Aorta (tissue), 5 donors: ENCODE data around the gene ABCB9. TPM values are rescaled to one million over a fixed set of nuclear protein-coding genes. Genes with fewer than 3 reads are reported as not detected.
"Not testable (repeated sequence)": the region's sequence is repeated elsewhere in the genome, so short reads cannot be mapped to it uniquely, and the experiment has no call there.

Experiments used
- ATAC-seq: fragments of 200-7000 bp; cut with Tn5 transposase; one replicate; pipeline ENCODE4 v1.9.1; 2022; ENCODE audit warnings: moderate library complexity; ENCODE audit not compliant: low FRiP score
- DNase-seq, 2 donors: peaks; one replicate each; pipeline ENCODE4 v3.0.0-alpha.2; 2020
- H3K27ac ChIP-seq, 2 donors: one replicate each; pipeline ENCODE4 v1.5.1; 2013; ENCODE audit warnings: low read length in 2 of 2, mild to moderate bottlenecking in 2 of 2, moderate library complexity in 2 of 2, control low read depth in 1 of 2, inconsistent platforms in 1 of 2, low read depth in 1 of 2
- H3K27me3 ChIP-seq, 2 donors: one replicate each; pipeline ENCODE4 v1.6.1; 2013; ENCODE audit warnings: control low read depth in 1 of 2, low read length in 1 of 2, mild to moderate bottlenecking in 1 of 2, moderate library complexity in 1 of 2; ENCODE audit not compliant: insufficient read depth in 2 of 2, control insufficient read depth in 1 of 2
- H3K36me3 ChIP-seq, 2 donors: one replicate each; pipeline ENCODE4 v1.6.1; 2013; ENCODE audit warnings: control low read depth in 1 of 2, low read length in 1 of 2, mild to moderate bottlenecking in 1 of 2; ENCODE audit not compliant: insufficient read depth in 2 of 2, control insufficient read depth in 1 of 2
- H3K4me1 ChIP-seq, 2 donors: one replicate each; pipeline ENCODE4 v1.6.1; 2013; ENCODE audit warnings: low read length in 2 of 2, control low read depth in 1 of 2, mild to moderate bottlenecking in 1 of 2, moderate library complexity in 1 of 2; ENCODE audit not compliant: insufficient read depth in 2 of 2, control insufficient read depth in 1 of 2
- H3K4me3 ChIP-seq, 2 donors: one replicate each; pipeline ENCODE4 v1.5.1; 2013; ENCODE audit warnings: low read length in 2 of 2, control low read depth in 1 of 2, mild to moderate bottlenecking in 1 of 2
- H3K9me3 ChIP-seq: one replicate; pipeline ENCODE4 v1.6.1; 2013; ENCODE audit warnings: mild to moderate bottlenecking, low read length; ENCODE audit not compliant: control insufficient read depth
- WGBS, 2 donors: extraction: QIAGEN DNeasy Blood & Tissue Kit; methylation state at CpG; one replicate each; pipeline ENCODE4 v1.1.7; 2013; 5-methylcytosine and 5-hydroxymethylcytosine counted together
- intact Hi-C, 2 donors: fragments of 100-400 bp; cut with DNase I; formaldehyde crosslinking; loops; one replicate each; pipeline versions ENCODE4 v1.14.2 to v1.15.0; 2022
- polyA plus RNA-seq, 2 donors: library from polyadenylated mRNA; stranded (reverse); fragments of 200-250 nt; gene quantifications; one replicate each; pipeline ENCODE4 v1.2.3, GENCODE V29; 2013
- total RNA-seq, 2 donors: library from RNA; stranded (reverse); fragmentation: NEBNext Ultra II Directional; extraction: Animal tissue kit (Norgen Biotek cat#: 25700); gene quantifications; one replicate each; pipeline ENCODE4 v1.2.1, GENCODE V29; 2021
- donor health status: healthy with polysubstance abuse.
- donor health status: Bipolar disorder and iron deficiency.
- donor health status: DM: no; HTN: no; CAD: no.
- donor health status: DM: no; HTN: no; CAD: no.
- donor health status: DM: yes; HTN: yes; CAD: no.

The ABCB9 gene
- total and polyA plus RNA-seq, 4 donors: 1.1 to 13.0 (median 6.2) TPM

DNA sequence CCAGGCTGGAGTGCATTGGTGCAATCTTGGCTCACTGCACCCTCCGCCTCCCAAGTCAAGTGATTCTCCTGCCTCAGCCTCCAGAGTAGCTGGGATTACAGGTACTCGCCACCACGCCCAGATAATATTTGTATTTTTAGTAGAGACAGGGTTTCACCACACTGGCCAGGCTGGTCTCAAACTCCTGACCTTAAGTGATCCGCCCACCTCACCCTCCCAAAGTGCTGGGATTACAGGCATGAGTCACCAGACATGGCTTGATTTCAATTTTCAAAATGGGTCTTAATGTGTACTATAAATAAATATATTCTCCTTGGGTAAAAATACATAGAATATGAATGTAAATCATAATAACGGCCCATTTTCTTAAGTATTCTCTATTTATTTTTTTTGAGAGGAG is 24.9 kb downstream of the ABCB9 start:
- H3K4me3 ChIP-seq, intact Hi-C loops, H3K27me3 ChIP-seq, H3K4me1 ChIP-seq, H3K36me3 ChIP-seq, DNase-seq, H3K9me3 ChIP-seq, H3K27ac ChIP-seq, ATAC-seq: not testable (repeated sequence)
- 62 to 63% methylated on average over 5 of the region's 5 CpGs for WGBS, 2 donors

- Histone ChIP-seq H3K9me3 (no peaks in the 10 kb centered on the region), H3K4me3 (no peak overlapping the region), H3K27me3 (no peaks in the 10 kb centered on the region), H3K27ac (no peak overlapping the region), H3K4me1 (no peaks in the 10 kb centered on the region), H3K36me3 (no peaks in the 10 kb centered on the region)
- no peak for ATAC-seq
- 94 to 95% methylated on average over 4 of the region's 4 CpGs for WGBS, 2 donors
- intact Hi-C loops: no loop called here
- DNase-seq: no peak
These were observed 27.1 kb downstream of the ABCB9 start for GRCh38 chr12:122939125-122939524.

- DNase-seq: no peak
- H3K9me3 ChIP-seq: no peaks in the 10 kb centered on the region
- intact Hi-C loops: no loop called here
- H3K27me3 ChIP-seq: no peaks in the 10 kb centered on the region
- H3K4me3 ChIP-seq: no peak overlapping the region
- ATAC-seq: no peak
- no peak overlapping the region for H3K27ac ChIP-seq
- 80 to 84% methylated on average over 3 of the region's 3 CpGs for WGBS, 2 donors
- no peaks in the 10 kb centered on the region for H3K36me3 ChIP-seq
- no peaks in the 10 kb centered on the region for H3K4me1 ChIP-seq
These were observed 28.6 kb downstream of the ABCB9 start for GRCh38 chr12:122937622-122938091.

GRCh38 chr12:122935318-122935717 is 30.9 kb downstream of the ABCB9 start:
- no peaks in the 10 kb centered on the region for H3K9me3 ChIP-seq
- intact Hi-C loops: no loop called here
- no peak overlapping the region for H3K4me3 ChIP-seq
- ATAC-seq (no peak), DNase-seq (no peak)
- WGBS, 2 donors: 91 to 92% methylated on average over 8 of the region's 8 CpGs
- H3K36me3 ChIP-seq: no peaks in the 10 kb centered on the region
- H3K27ac ChIP-seq: no peak overlapping the region
- no peaks in the 10 kb centered on the region for H3K27me3 ChIP-seq
- H3K4me1 ChIP-seq: no peaks in the 10 kb centered on the region

DNA sequence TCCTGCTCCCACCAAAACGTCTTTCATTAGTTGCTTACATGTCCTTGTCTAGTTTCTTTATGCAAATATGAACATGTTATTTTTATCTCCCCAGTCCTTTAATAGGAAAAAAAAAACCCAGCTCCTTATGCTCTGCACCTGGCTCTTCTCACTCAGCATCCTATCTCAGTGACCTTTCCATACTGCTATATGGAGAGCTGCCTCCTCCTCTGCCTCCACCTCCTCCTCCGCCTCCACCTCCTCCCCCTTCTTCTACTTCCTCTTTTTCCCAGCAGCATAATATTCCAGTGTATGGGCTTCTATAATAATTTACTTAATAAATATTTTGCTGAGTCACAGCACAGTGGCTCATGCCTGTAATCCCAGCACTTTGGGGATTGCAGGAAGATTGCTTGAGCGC is 31.5 kb downstream of the ABCB9 start:
- Histone ChIP-seq H3K27ac (no peak overlapping the region), H3K9me3 (no peaks in the 10 kb centered on the region), H3K27me3 (no peaks in the 10 kb centered on the region), H3K36me3 (no peaks in the 10 kb centered on the region), H3K4me1 (no peaks in the 10 kb centered on the region), H3K4me3 (no peak overlapping the region)
- 72 to 77% methylated on average over 3 of the region's 3 CpGs for WGBS, 2 donors
- ATAC-seq (no peak), DNase-seq (no peak)
- intact Hi-C loops: no loop called here

GRCh38 chr12:122932207-122932606 is 34.1 kb downstream of the ABCB9 start:
- Histone ChIP-seq H3K9me3 (no peaks in the 10 kb centered on the region), H3K4me1 (no peaks in the 10 kb centered on the region), H3K27me3 (no peaks in the 10 kb centered on the region), H3K27ac (no peak overlapping the region), H3K36me3 (no peaks in the 10 kb centered on the region), H3K4me3 (no peak overlapping the region)
- WGBS, 2 donors: 96 to 97% methylated on average over 8 of the region's 8 CpGs
- DNase-seq: no peak
- ATAC-seq: no peak
- intact Hi-C loops: no loop called here

GRCh38 chr12:122929812-122930211 is 36.5 kb downstream of the ABCB9 start:
- intact Hi-C loops: no loop called here
- no peak overlapping the region for H3K4me3 ChIP-seq
- DNase-seq (no peak), ATAC-seq (no peak)
- H3K4me1 ChIP-seq: no peaks in the 10 kb centered on the region
- no peaks in the 10 kb centered on the region for H3K27me3 ChIP-seq
- 93 to 95% methylated on average over 20 to 23 of the region's 23 CpGs for WGBS, 2 donors
- no peaks in the 10 kb centered on the region for H3K36me3 ChIP-seq
- H3K27ac ChIP-seq: no peak overlapping the region
- H3K9me3 ChIP-seq: no peaks in the 10 kb centered on the region

GRCh38 chr12:122929148-122929538 is 37.1 kb downstream of the ABCB9 start:
- WGBS, 2 donors: 84 to 86% methylated on average over 14 of the region's 14 CpGs
- Histone ChIP-seq H3K4me3 (no peak overlapping the region), H3K9me3 (no peaks in the 10 kb centered on the region), H3K27me3 (no peaks in the 10 kb centered on the region), H3K36me3 (no peaks in the 10 kb centered on the region), H3K4me1 (no peaks in the 10 kb centered on the region), H3K27ac (no peak overlapping the region)
- no peak for ATAC-seq
- intact Hi-C loops: no loop called here
- DNase-seq: no peak

GRCh38 chr12:122928404-122929147 is 37.7 kb downstream of the ABCB9 start:
- Histone ChIP-seq H3K27me3 (no peaks in the 10 kb centered on the region), H3K27ac (no peak overlapping the region), H3K4me1 (no peaks in the 10 kb centered on the region), H3K4me3 (no peak overlapping the region), H3K36me3 (no peaks in the 10 kb centered on the region), H3K9me3 (no peaks in the 10 kb centered on the region)
- DNase-seq (no peak), ATAC-seq (no peak)
- intact Hi-C loops: no loop called here
- 79 to 82% methylated on average over 12 of the region's 12 CpGs for WGBS, 2 donors
